ENCODE measurements around the gene EN1. TPM values are rescaled to one million over a fixed set of nuclear protein-coding genes. Genes with fewer than 3 reads are reported as not detected.

EN1 gene
- total RNA-seq, 1 donor from 2014 or later, result not detected

DNA sequence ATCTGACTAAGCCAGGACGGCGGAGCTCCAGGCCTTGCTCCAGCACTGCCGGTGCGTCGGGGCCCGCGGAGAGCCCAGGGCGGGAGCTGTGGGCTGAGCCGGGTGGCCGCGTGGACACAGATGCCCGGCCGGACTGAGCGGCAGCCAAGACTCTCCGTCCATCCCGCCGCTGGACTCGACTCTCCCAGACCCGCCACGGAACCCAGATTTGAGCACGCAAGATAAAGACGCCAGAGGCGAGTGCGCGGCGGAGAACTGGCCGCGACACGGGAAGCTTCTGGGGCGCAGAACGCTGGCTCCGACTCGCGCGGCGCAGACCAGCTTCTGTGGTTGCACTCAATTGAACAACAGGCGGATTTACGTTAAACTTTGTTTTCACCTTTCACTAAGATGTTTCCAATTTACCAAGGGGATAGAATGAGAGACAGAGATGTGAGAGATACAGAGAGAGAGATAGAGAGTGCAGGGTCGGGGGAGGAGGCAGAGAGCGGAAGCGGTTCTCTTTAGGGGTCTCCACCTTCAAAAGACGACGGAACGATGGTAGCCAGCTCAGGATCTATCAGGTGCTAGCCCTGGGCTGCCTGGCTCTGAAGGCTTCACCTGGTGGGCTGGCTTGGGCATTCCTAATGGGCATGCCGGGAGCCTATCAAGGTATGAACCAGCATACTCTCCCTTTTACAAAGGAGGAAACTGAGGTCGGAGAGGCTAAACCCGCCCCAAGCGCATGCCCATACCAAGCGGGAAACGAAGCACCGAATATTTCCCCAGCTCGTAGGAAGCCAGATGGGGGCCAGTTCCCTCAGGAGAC is 10.4 kb upstream of the EN1 start:
- intact Hi-C loops (cut with DNase I), result loop anchor here (5.0 kb wide), 1 partner anchor 811 kb away; no protein-coding TSS in a partner anchor
- peaks cover 34% of the 10 kb centered on the region for H3K4me1 ChIP-seq
- DNase-seq (ENCODE audit: extremely low spot score in 2 of 2), result no peak
- H3K36me3 ChIP-seq, result no peaks in the 10 kb centered on the region
- TF ChIP-seq POLR2A (IDR thresholded peaks at IDR 0.05) (no peak), POLR2AphosphoS5 (IDR thresholded peaks at IDR 0.05; ENCODE audit: insufficient read depth in 1 of 2, low read depth in 1 of 2) (no peak)
- TF ChIP-seq, protein P1, sequence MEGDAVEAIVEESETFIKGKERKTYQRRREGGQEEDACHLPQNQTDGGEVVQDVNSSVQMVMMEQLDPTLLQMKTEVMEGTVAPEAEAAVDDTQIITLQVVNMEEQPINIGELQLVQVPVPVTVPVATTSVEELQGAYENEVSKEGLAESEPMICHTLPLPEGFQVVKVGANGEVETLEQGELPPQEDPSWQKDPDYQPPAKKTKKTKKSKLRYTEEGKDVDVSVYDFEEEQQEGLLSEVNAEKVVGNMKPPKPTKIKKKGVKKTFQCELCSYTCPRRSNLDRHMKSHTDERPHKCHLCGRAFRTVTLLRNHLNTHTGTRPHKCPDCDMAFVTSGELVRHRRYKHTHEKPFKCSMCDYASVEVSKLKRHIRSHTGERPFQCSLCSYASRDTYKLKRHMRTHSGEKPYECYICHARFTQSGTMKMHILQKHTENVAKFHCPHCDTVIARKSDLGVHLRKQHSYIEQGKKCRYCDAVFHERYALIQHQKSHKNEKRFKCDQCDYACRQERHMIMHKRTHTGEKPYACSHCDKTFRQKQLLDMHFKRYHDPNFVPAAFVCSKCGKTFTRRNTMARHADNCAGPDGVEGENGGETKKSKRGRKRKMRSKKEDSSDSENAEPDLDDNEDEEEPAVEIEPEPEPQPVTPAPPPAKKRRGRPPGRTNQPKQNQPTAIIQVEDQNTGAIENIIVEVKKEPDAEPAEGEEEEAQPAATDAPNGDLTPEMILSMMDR (IDR thresholded peaks at IDR 0.05), result no peak
- peaks cover 24% of the 10 kb centered on the region for H3K27me3 ChIP-seq
- no peaks in the 10 kb centered on the region for H3K9me3 ChIP-seq
- no peak overlapping the region for H3K27ac ChIP-seq
- H3K4me3 ChIP-seq, result no peak overlapping the region

DNA sequence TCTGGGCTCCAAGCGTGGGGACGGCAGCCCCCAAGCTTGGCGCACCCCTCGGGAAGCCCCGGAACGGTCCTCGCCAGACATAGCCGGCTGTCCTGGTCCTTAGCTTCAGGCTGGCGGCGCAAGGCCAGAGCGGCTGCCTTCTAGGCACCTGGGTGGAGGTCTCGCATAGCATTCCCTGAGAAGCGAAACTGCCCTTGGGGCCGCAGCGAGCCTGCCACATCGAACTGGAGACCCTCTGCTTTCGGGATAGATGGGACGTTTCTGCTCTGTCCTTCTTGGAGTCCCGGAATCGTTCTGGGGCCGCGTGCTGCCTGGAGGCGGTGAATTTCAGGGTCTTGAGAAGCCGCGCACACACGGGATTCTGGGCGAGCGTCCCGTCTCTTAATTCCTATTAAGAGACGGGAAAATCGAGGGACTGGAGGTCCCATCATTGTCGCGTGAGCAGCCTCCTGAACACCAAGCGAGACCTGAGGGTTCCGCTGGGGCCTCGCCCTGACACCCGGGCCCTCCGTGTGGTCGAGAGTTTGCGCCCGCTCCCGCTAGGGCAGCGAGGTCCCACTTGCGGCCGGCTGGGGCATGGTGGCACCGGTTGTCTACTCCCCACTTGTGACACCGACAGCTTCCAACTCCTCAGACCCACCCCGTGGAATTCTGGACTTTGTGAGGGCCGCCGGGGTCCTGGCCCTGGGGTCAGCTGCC is 9.7 kb upstream of the EN1 start:
- Histone ChIP-seq H3K36me3 (no peaks in the 10 kb centered on the region), H3K4me1 (peaks cover 39% of the 10 kb centered on the region), H3K27me3 (peaks cover 29% of the 10 kb centered on the region), H3K9me3 (no peaks in the 10 kb centered on the region), H3K4me3 (no peak overlapping the region), H3K27ac (no peak overlapping the region)
- TF ChIP-seq, protein P1 (IDR thresholded peaks at IDR 0.05), result no peak
- TF ChIP-seq POLR2AphosphoS5 (IDR thresholded peaks at IDR 0.05; ENCODE audit: insufficient read depth in 1 of 2, low read depth in 1 of 2) (no peak), POLR2A (IDR thresholded peaks at IDR 0.05) (no peak)
- intact Hi-C loops (cut with DNase I), result loop anchor here (5.0 kb wide), 1 partner anchor 810 kb away; no protein-coding TSS in a partner anchor
- DNase-seq (ENCODE audit: extremely low spot score in 2 of 2), result no peak

- peaks cover 39% of the 10 kb centered on the region for H3K4me1 ChIP-seq
- no peaks in the 10 kb centered on the region for H3K36me3 ChIP-seq
- no peaks in the 10 kb centered on the region for H3K9me3 ChIP-seq
- TF ChIP-seq POLR2AphosphoS5 (IDR thresholded peaks at IDR 0.05; ENCODE audit: insufficient read depth in 1 of 2, low read depth in 1 of 2), result no peak
- TF ChIP-seq POLR2A (IDR thresholded peaks at IDR 0.05), result no peak
- TF ChIP-seq, protein P1 (IDR thresholded peaks at IDR 0.05), result no peak
- no peak overlapping the region for H3K4me3 ChIP-seq
- intact Hi-C loops (cut with DNase I), result loop anchor here (5.0 kb wide), 1 partner anchor 809 kb away; no protein-coding TSS in a partner anchor
- DNase-seq (ENCODE audit: extremely low spot score in 2 of 2), result no peak
- no peak overlapping the region for H3K27ac ChIP-seq
- H3K27me3 ChIP-seq, result peaks cover 31% of the 10 kb centered on the region
Observed at GRCh38 chr2:118856330-118856977, 9.0 kb upstream of the EN1 start.

GRCh38 chr2:118855451-118856279 is 8.2 kb upstream of the EN1 start:
- TF ChIP-seq POLR2A (IDR thresholded peaks at IDR 0.05), result no peak
- peak in 1 of 2 donors; percentile 10 for TF ChIP-seq POLR2AphosphoS5 (IDR thresholded peaks at IDR 0.05; ENCODE audit: insufficient read depth in 1 of 2, low read depth in 1 of 2)
- TF ChIP-seq, protein P1 (IDR thresholded peaks at IDR 0.05), result peak; percentile 85 to 97 (median 85)
- intact Hi-C loops (cut with DNase I), result loop anchor here (5.0 kb wide), 1 partner anchor 808 kb away; no protein-coding TSS in a partner anchor
- Histone ChIP-seq H3K9me3 (no peaks in the 10 kb centered on the region), H3K36me3 (no peaks in the 10 kb centered on the region), H3K27me3 (peaks cover 31% of the 10 kb centered on the region), H3K4me1 (peaks cover 39% of the 10 kb centered on the region), H3K4me3 (peak overlapping the region; percentile 16 to 27), H3K27ac (no peak overlapping the region)
- DNase-seq (ENCODE audit: extremely low spot score in 2 of 2), result no peak

All from vagina (tissue), 2 donors.